HepG2 (cell line): Measurements from ENCODE around the gene PRR29. TPM values are rescaled to one million over a fixed set of nuclear protein-coding genes. Genes with fewer than 3 reads are reported as not detected.

Source experiments
- AHR ChIP-seq: IDR thresholded peaks from 2 replicates; pipeline ENCODE4 v1.6.1; 2018; ENCODE audit warnings: missing genetic modification reagents, missing compliant biosample characterization
- CHD2 ChIP-seq: IDR thresholded peaks from 2 replicates; pipeline ENCODE4 v1.6.1; 2011; ENCODE audit warnings: low read depth, low read length, improper control_type of control experiment
- DR1 ChIP-seq: sonication (generic); formaldehyde crosslinking; IDR thresholded peaks from 2 replicates; pipeline ENCODE4 v1.8.0; 2021; ENCODE audit warnings: mild to moderate bottlenecking, missing genetic modification reagents, inconsistent platforms
- EEA1 ChIP-seq: sonication (generic); formaldehyde crosslinking; IDR thresholded peaks from 2 replicates; pipeline ENCODE4 v1.5.1; 2020; ENCODE audit warnings: mild to moderate bottlenecking, missing genetic modification reagents, borderline replicate concordance
- HOXD1 ChIP-seq: sonication (generic); formaldehyde crosslinking; IDR thresholded peaks from 2 replicates; pipeline ENCODE4 v1.5.0; 2020; ENCODE audit warnings: missing genetic modification reagents
- MIER2 ChIP-seq: IDR thresholded peaks from 2 replicates; pipeline ENCODE4 v1.6.1; 2016; ENCODE audit warnings: missing biosample characterization, missing genetic modification reagents
- MIER3 ChIP-seq: IDR thresholded peaks from 2 replicates; pipeline ENCODE4 v1.6.1; 2016; ENCODE audit warnings: missing compliant biosample characterization, borderline replicate concordance
- PBX3 ChIP-seq: sonication (generic); formaldehyde crosslinking; IDR thresholded peaks from 2 replicates; pipeline ENCODE4 v1.8.1; 2023; ENCODE audit warnings: missing genetic modification reagents, inconsistent platforms, borderline replicate concordance
- SMAD3 ChIP-seq: sonication (generic); formaldehyde crosslinking; IDR thresholded peaks from 2 replicates; pipeline ENCODE4 v1.4.0; 2020; ENCODE audit warnings: missing genetic modification reagents
- SMARCC2 ChIP-seq: fragments of 450-650 bp; IDR thresholded peaks from 2 replicates; pipeline ENCODE4 v1.6.1; 2017; ENCODE audit warnings: antibody characterized with exemption, mild to moderate bottlenecking
- TERF1 ChIP-seq: sonication (generic); formaldehyde crosslinking; IDR thresholded peaks from 2 replicates; pipeline ENCODE4 v1.8.0; 2022; ENCODE audit warnings: mild to moderate bottlenecking, missing genetic modification reagents, moderate library complexity
- TP53 ChIP-seq: sonication (generic); formaldehyde crosslinking; conservative IDR thresholded peaks from 2 replicates; pipeline ENCODE4 v1.4.0; 2020; ENCODE audit warnings: missing genetic modification reagents
- ZNF17 ChIP-seq: sonication (generic); formaldehyde crosslinking; IDR thresholded peaks from 2 replicates; pipeline ENCODE4 v1.5.0; 2020; ENCODE audit warnings: mild to moderate bottlenecking, missing genetic modification reagents
- ZNF569 ChIP-seq: sonication (generic); formaldehyde crosslinking; IDR thresholded peaks from 2 replicates; pipeline ENCODE4 v1.5.0; 2020; ENCODE audit warnings: mild to moderate bottlenecking, missing genetic modification reagents, moderate library complexity, borderline replicate concordance
- polyA plus RNA-seq, 8 experiments: library from polyadenylated mRNA; depleted of rRNA in 3 of 8; stranded (reverse) in 7 of 8; unstranded in 1 of 8; fragments of >200 nt; fragmentation: Illumina TruSeq in 4 of 8; extraction: Trizol in 4 of 8; gene quantifications; 2 replicates each; pipeline versions ENCODE4 v1.2.1 to v1.2.3, GENCODE V29; 2011 to 2016; ENCODE audit warnings: low read depth in 4 of 8, missing spikeins in 1 of 8, mixed read lengths in 1 of 8; ENCODE audit not compliant: insufficient read depth in 1 of 8
- total RNA-seq, 5 experiments: library from RNA; depleted of rRNA; stranded (reverse); fragments of >200 nt; fragmentation: Illumina TruSeq; extraction: Trizol; gene quantifications; 2 replicates each; pipeline ENCODE4 v1.2.3, GENCODE V29; 2016; ENCODE audit warnings: low read depth in 1 of 5
- TF ChIP-seq, protein P1 (sequence below): IDR thresholded peaks from 2 replicates; pipeline ENCODE4 v1.4.0; 2020; ENCODE audit warnings: mild to moderate bottlenecking, missing genetic modification reagents
- TF ChIP-seq, protein P2 (sequence below): sonication (generic); formaldehyde crosslinking; IDR thresholded peaks from 2 replicates; pipeline ENCODE4 v1.9.0; 2021; ENCODE audit warnings: missing genetic modification reagents, borderline replicate concordance
- TF ChIP-seq, protein P3 (sequence below): sonication (generic); formaldehyde crosslinking; conservative IDR thresholded peaks from 2 replicates; pipeline ENCODE4 v1.4.0; 2020; ENCODE audit warnings: mild to moderate bottlenecking, missing genetic modification reagents, moderate library complexity

Gene PRR29
- total and polyA plus RNA-seq, 2 of the 13 experiments (the other 11 are each of a cell fraction or from before 2014, with no cell fraction given), result 0.07 to 0.20 TPM

- TF ChIP-seq, protein P1, sequence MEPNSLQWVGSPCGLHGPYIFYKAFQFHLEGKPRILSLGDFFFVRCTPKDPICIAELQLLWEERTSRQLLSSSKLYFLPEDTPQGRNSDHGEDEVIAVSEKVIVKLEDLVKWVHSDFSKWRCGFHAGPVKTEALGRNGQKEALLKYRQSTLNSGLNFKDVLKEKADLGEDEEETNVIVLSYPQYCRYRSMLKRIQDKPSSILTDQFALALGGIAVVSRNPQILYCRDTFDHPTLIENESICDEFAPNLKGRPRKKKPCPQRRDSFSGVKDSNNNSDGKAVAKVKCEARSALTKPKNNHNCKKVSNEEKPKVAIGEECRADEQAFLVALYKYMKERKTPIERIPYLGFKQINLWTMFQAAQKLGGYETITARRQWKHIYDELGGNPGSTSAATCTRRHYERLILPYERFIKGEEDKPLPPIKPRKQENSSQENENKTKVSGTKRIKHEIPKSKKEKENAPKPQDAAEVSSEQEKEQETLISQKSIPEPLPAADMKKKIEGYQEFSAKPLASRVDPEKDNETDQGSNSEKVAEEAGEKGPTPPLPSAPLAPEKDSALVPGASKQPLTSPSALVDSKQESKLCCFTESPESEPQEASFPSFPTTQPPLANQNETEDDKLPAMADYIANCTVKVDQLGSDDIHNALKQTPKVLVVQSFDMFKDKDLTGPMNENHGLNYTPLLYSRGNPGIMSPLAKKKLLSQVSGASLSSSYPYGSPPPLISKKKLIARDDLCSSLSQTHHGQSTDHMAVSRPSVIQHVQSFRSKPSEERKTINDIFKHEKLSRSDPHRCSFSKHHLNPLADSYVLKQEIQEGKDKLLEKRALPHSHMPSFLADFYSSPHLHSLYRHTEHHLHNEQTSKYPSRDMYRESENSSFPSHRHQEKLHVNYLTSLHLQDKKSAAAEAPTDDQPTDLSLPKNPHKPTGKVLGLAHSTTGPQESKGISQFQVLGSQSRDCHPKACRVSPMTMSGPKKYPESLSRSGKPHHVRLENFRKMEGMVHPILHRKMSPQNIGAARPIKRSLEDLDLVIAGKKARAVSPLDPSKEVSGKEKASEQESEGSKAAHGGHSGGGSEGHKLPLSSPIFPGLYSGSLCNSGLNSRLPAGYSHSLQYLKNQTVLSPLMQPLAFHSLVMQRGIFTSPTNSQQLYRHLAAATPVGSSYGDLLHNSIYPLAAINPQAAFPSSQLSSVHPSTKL (CRISPR knock-in tag), result no peak
- TF ChIP-seq ZNF17 (CRISPR knock-in tag) (no peak), PBX3 (CRISPR knock-in tag) (no peak), HOXD1 (no peak), DR1 (CRISPR knock-in tag) (no peak), SMARCC2 (no peak), MIER2 (CRISPR knock-in tag) (no peak), TP53 (CRISPR knock-in tag) (no peak), ZNF569 (CRISPR knock-in tag) (no peak), CHD2 (no peak), MIER3 (CRISPR knock-in tag) (no peak), AHR (CRISPR knock-in tag) (peak; percentile 66; the same call in 1 of the 2 replicates), EEA1 (peak; percentile 71; the same call in 1 of the 2 replicates), SMAD3 (CRISPR knock-in tag) (no peak), TERF1 (CRISPR knock-in tag) (no peak)
- TF ChIP-seq, protein P2, sequence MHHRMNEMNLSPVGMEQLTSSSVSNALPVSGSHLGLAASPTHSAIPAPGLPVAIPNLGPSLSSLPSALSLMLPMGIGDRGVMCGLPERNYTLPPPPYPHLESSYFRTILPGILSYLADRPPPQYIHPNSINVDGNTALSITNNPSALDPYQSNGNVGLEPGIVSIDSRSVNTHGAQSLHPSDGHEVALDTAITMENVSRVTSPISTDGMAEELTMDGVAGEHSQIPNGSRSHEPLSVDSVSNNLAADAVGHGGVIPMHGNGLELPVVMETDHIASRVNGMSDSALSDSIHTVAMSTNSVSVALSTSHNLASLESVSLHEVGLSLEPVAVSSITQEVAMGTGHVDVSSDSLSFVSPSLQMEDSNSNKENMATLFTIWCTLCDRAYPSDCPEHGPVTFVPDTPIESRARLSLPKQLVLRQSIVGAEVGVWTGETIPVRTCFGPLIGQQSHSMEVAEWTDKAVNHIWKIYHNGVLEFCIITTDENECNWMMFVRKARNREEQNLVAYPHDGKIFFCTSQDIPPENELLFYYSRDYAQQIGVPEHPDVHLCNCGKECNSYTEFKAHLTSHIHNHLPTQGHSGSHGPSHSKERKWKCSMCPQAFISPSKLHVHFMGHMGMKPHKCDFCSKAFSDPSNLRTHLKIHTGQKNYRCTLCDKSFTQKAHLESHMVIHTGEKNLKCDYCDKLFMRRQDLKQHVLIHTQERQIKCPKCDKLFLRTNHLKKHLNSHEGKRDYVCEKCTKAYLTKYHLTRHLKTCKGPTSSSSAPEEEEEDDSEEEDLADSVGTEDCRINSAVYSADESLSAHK (CRISPR knock-in tag), result no peak
- TF ChIP-seq, protein P3, sequence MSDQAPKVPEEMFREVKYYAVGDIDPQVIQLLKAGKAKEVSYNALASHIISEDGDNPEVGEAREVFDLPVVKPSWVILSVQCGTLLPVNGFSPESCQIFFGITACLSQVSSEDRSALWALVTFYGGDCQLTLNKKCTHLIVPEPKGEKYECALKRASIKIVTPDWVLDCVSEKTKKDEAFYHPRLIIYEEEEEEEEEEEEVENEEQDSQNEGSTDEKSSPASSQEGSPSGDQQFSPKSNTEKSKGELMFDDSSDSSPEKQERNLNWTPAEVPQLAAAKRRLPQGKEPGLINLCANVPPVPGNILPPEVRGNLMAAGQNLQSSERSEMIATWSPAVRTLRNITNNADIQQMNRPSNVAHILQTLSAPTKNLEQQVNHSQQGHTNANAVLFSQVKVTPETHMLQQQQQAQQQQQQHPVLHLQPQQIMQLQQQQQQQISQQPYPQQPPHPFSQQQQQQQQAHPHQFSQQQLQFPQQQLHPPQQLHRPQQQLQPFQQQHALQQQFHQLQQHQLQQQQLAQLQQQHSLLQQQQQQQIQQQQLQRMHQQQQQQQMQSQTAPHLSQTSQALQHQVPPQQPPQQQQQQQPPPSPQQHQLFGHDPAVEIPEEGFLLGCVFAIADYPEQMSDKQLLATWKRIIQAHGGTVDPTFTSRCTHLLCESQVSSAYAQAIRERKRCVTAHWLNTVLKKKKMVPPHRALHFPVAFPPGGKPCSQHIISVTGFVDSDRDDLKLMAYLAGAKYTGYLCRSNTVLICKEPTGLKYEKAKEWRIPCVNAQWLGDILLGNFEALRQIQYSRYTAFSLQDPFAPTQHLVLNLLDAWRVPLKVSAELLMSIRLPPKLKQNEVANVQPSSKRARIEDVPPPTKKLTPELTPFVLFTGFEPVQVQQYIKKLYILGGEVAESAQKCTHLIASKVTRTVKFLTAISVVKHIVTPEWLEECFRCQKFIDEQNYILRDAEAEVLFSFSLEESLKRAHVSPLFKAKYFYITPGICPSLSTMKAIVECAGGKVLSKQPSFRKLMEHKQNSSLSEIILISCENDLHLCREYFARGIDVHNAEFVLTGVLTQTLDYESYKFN (CRISPR knock-in tag), result no peak; the same call in 1 of the 2 replicates
Observed at GRCh38 chr17:63998050-63998720, at the start of gene PRR29 (continued).
